ENCODE data around the gene TRIM41. TPM values are rescaled to one million over a fixed set of nuclear protein-coding genes. Genes with fewer than 3 reads are reported as not detected.

Gene TRIM41
- total and polyA plus RNA-seq, 2 experiments from 2014 or later: 6.2 to 8.7 TPM

DNA sequence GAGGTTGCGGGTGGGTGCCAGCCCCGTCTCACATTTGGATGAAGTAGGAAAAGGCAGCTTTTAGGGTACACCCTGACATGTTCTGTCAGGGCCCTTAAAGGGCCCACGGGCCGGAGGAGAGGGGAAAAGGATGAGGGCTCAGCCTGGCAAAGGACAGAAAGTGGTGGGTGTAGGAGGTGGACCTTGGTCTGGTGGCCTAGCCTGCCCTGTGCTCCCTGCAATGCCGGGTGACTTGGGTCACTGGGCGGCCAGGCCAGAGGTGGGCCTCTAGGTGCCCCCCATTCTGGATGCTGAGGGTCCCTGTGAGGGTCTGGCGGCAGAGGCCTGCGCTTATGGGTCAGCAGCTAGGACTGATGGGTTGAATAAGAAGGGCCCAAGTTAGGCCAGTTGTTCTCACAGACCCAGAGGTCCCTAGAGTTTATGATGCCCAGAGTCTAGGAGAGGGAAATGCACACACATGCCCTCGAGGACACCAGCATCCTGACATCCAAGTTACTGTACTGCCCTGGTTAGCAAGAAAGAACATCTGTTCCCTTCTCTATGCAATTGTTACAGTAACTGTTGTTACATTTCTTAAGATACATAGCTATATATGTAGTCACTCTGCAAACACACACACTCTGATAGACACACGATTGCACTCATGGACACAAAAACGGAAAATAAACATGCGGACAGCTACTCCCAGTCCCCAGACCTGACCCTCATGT lies 30.6 kb upstream of the TRIM41 start:
- Histone ChIP-seq H2AFZ (peak overlapping the region; percentile 76), H3K79me2 (replicated peaks; ENCODE audit: insufficient read depth) (no peaks in the 10 kb centered on the region), H3K4me3 (peak overlapping the region; percentile 80), H3F3A (replicated peaks; ENCODE audit: low read depth) (peaks cover 3% of the 10 kb centered on the region), H3K36me3 (ENCODE audit: insufficient read depth) (no peaks in the 10 kb centered on the region), H3K4me1 (ENCODE audit: insufficient read depth) (peaks cover 6% of the 10 kb centered on the region; the same call in 1 of the 2 replicates), H3K27me3 (ENCODE audit: insufficient read depth) (peaks cover 61% of the 10 kb centered on the region), H3K27ac (ENCODE audit: low read depth) (no peak overlapping the region), H3K9me2 (ENCODE audit: insufficient read depth) (no peaks in the 10 kb centered on the region), H4K20me1 (replicated peaks; ENCODE audit: insufficient read depth) (no peaks in the 10 kb centered on the region; the same call in 1 of the 2 replicates), H3K4me2 (peak overlapping the region; percentile 82)
- Mint-ChIP-seq H3K9me3 (peaks cover 19% of the 10 kb centered on the region), H3K4me3 (peak overlapping the region; percentile 89), H3K27me3 (ENCODE audit: insufficient read depth, low read depth, poor library complexity) (peaks cover 56% of the 10 kb centered on the region), H3K27ac (no peak overlapping the region), H3K4me1 (peaks cover 9% of the 10 kb centered on the region), H3K36me3 (ENCODE audit: low read depth) (peaks cover 14% of the 10 kb centered on the region; the same call in 1 of the 3 replicates)
- TF ChIP-seq, protein P1, sequence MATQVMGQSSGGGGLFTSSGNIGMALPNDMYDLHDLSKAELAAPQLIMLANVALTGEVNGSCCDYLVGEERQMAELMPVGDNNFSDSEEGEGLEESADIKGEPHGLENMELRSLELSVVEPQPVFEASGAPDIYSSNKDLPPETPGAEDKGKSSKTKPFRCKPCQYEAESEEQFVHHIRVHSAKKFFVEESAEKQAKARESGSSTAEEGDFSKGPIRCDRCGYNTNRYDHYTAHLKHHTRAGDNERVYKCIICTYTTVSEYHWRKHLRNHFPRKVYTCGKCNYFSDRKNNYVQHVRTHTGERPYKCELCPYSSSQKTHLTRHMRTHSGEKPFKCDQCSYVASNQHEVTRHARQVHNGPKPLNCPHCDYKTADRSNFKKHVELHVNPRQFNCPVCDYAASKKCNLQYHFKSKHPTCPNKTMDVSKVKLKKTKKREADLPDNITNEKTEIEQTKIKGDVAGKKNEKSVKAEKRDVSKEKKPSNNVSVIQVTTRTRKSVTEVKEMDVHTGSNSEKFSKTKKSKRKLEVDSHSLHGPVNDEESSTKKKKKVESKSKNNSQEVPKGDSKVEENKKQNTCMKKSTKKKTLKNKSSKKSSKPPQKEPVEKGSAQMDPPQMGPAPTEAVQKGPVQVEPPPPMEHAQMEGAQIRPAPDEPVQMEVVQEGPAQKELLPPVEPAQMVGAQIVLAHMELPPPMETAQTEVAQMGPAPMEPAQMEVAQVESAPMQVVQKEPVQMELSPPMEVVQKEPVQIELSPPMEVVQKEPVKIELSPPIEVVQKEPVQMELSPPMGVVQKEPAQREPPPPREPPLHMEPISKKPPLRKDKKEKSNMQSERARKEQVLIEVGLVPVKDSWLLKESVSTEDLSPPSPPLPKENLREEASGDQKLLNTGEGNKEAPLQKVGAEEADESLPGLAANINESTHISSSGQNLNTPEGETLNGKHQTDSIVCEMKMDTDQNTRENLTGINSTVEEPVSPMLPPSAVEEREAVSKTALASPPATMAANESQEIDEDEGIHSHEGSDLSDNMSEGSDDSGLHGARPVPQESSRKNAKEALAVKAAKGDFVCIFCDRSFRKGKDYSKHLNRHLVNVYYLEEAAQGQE (IDR thresholded peaks at IDR 0.05; ENCODE audit: unreplicated experiment): no peak
- TF ChIP-seq STAT1 (IDR thresholded peaks at IDR 0.05; ENCODE audit: unreplicated experiment) (no peak), NANOG (IDR thresholded peaks at IDR 0.05; ENCODE audit: borderline replicate concordance) (no peak)
- TF ChIP-seq, protein P2, sequence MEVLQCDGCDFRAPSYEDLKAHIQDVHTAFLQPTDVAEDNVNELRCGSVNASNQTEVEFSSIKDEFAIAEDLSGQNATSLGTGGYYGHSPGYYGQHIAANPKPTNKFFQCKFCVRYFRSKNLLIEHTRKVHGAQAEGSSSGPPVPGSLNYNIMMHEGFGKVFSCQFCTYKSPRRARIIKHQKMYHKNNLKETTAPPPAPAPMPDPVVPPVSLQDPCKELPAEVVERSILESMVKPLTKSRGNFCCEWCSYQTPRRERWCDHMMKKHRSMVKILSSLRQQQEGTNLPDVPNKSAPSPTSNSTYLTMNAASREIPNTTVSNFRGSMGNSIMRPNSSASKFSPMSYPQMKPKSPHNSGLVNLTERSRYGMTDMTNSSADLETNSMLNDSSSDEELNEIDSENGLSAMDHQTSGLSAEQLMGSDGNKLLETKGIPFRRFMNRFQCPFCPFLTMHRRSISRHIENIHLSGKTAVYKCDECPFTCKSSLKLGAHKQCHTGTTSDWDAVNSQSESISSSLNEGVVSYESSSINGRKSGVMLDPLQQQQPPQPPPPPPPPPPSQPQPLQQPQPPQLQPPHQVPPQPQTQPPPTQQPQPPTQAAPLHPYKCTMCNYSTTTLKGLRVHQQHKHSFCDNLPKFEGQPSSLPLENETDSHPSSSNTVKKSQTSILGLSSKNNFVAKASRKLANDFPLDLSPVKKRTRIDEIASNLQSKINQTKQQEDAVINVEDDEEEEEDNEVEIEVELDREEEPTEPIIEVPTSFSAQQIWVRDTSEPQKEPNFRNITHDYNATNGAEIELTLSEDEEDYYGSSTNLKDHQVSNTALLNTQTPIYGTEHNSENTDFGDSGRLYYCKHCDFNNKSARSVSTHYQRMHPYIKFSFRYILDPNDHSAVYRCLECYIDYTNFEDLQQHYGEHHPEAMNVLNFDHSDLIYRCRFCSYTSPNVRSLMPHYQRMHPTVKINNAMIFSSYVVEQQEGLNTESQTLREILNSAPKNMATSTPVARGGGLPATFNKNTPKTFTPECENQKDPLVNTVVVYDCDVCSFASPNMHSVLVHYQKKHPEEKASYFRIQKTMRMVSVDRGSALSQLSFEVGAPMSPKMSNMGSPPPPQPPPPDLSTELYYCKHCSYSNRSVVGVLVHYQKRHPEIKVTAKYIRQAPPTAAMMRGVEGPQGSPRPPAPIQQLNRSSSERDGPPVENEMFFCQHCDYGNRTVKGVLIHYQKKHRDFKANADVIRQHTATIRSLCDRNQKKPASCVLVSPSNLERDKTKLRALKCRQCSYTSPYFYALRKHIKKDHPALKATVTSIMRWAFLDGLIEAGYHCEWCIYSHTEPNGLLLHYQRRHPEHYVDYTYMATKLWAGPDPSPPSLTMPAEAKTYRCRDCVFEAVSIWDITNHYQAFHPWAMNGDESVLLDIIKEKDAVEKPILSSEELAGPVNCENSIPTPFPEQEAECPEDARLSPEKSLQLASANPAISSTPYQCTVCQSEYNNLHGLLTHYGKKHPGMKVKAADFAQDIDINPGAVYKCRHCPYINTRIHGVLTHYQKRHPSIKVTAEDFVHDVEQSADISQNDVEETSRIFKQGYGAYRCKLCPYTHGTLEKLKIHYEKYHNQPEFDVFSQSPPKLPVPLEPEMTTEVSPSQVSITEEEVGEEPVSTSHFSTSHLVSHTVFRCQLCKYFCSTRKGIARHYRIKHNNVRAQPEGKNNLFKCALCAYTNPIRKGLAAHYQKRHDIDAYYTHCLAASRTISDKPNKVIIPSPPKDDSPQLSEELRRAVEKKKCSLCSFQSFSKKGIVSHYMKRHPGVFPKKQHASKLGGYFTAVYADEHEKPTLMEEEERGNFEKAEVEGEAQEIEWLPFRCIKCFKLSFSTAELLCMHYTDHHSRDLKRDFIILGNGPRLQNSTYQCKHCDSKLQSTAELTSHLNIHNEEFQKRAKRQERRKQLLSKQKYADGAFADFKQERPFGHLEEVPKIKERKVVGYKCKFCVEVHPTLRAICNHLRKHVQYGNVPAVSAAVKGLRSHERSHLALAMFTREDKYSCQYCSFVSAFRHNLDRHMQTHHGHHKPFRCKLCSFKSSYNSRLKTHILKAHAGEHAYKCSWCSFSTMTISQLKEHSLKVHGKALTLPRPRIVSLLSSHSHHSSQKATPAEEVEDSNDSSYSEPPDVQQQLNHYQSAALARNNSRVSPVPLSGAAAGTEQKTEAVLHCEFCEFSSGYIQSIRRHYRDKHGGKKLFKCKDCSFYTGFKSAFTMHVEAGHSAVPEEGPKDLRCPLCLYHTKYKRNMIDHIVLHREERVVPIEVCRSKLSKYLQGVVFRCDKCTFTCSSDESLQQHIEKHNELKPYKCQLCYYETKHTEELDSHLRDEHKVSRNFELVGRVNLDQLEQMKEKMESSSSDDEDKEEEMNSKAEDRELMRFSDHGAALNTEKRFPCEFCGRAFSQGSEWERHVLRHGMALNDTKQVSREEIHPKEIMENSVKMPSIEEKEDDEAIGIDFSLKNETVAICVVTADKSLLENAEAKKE (CRISPR knock-in tag; IDR thresholded peaks at IDR 0.05): no peak
- TF ChIP-seq, protein P3, sequence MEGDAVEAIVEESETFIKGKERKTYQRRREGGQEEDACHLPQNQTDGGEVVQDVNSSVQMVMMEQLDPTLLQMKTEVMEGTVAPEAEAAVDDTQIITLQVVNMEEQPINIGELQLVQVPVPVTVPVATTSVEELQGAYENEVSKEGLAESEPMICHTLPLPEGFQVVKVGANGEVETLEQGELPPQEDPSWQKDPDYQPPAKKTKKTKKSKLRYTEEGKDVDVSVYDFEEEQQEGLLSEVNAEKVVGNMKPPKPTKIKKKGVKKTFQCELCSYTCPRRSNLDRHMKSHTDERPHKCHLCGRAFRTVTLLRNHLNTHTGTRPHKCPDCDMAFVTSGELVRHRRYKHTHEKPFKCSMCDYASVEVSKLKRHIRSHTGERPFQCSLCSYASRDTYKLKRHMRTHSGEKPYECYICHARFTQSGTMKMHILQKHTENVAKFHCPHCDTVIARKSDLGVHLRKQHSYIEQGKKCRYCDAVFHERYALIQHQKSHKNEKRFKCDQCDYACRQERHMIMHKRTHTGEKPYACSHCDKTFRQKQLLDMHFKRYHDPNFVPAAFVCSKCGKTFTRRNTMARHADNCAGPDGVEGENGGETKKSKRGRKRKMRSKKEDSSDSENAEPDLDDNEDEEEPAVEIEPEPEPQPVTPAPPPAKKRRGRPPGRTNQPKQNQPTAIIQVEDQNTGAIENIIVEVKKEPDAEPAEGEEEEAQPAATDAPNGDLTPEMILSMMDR (conservative IDR thresholded peaks at IDR 0.05; ENCODE audit: low read depth in 2 of 2): no peak
- ATAC-seq (no peak), DNase-seq (ENCODE audit: low spot score) (no peak)

Data from GM23338 (cell line).